H1 (cell line): Measurements from ENCODE around the gene PTPRC.

Experiments used
- ASH2L ChIP-seq: fragments of 200-600, 300-600 bp; sonication (generic); IDR thresholded peaks from one replicate; pipeline ENCODE4 v1.7.1; 2017; ENCODE audit warnings: low read length
- CHD2 ChIP-seq: IDR thresholded peaks from 2 replicates; pipeline ENCODE4 v1.6.1; 2012; ENCODE audit warnings: low read length, improper control_type of control experiment
- JUN ChIP-seq: IDR thresholded peaks from 2 replicates; pipeline ENCODE4 v1.6.1; 2011; ENCODE audit warnings: low read depth, mild to moderate bottlenecking, improper control_type of control experiment, low read length
- POLR2AphosphoS5 ChIP-seq: IDR thresholded peaks from 2 replicates; pipeline ENCODE4 v1.6.1; 2011; ENCODE audit warnings: low read depth, low read length
- TF ChIP-seq, protein P1 (sequence below), 3 experiments: IDR thresholded peaks; 1 replicate in 2 of 3; 2 replicates in 1 of 3; pipeline versions ENCODE4 v1.5.1 to v1.6.1; 2011; ENCODE audit warnings: low read length in 3 of 3, mild to moderate bottlenecking in 3 of 3, inconsistent platforms in 2 of 3, low read depth in 1 of 3, moderate library complexity in 1 of 3; ENCODE audit not compliant: insufficient read depth in 1 of 3; ENCODE audit errors: control extremely low read depth in 1 of 3
- TF ChIP-seq, protein P2 (sequence below): IDR thresholded peaks from 2 replicates; pipeline ENCODE4 v1.6.1; 2011; ENCODE audit warnings: low read length, improper control_type of control experiment

DNA sequence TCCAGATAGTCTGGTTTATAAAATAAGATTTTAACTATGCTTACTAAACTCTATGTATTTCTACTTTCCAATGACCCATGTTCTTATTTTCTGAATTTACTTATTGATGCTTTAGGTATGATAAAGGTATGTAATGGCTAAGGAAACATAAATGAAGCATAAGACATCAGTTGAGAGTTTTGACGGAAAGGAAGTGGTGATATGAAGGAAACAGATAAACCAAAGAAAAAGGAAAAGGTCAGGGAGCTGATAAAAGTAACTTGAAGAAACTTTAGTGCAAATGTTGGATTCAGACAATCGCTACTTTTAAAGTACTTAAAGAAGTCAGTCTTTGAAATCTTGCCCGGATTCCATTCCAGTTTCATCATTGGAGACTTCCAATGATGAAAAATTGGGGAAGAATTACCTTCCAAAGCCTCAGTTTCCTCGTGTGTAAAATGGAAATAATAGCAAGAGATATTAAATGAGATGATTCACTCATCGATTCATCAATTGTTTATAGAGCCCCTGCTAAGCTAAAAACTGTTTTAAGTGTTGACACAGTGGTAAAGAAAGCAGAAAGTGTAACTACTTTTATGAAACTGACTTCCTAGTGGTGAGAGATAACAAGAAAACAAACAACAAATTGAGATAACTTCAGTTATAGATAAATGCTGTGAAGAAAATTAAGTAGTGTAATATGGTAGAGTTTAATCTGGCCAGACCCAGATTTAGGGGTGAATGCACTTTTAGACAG lies 10.6 kb downstream of the PTPRC start:
- TF ChIP-seq, protein P1, sequence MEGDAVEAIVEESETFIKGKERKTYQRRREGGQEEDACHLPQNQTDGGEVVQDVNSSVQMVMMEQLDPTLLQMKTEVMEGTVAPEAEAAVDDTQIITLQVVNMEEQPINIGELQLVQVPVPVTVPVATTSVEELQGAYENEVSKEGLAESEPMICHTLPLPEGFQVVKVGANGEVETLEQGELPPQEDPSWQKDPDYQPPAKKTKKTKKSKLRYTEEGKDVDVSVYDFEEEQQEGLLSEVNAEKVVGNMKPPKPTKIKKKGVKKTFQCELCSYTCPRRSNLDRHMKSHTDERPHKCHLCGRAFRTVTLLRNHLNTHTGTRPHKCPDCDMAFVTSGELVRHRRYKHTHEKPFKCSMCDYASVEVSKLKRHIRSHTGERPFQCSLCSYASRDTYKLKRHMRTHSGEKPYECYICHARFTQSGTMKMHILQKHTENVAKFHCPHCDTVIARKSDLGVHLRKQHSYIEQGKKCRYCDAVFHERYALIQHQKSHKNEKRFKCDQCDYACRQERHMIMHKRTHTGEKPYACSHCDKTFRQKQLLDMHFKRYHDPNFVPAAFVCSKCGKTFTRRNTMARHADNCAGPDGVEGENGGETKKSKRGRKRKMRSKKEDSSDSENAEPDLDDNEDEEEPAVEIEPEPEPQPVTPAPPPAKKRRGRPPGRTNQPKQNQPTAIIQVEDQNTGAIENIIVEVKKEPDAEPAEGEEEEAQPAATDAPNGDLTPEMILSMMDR (IDR thresholded peaks at IDR 0.05; ENCODE audit: control extremely low read depth in 1 of 3, insufficient read depth in 1 of 3, low read depth in 1 of 3, low read length in 3 of 3): no peak
- TF ChIP-seq POLR2AphosphoS5 (no peak), CHD2 (no peak), ASH2L (no peak), JUN (no peak)
- TF ChIP-seq, protein P2, sequence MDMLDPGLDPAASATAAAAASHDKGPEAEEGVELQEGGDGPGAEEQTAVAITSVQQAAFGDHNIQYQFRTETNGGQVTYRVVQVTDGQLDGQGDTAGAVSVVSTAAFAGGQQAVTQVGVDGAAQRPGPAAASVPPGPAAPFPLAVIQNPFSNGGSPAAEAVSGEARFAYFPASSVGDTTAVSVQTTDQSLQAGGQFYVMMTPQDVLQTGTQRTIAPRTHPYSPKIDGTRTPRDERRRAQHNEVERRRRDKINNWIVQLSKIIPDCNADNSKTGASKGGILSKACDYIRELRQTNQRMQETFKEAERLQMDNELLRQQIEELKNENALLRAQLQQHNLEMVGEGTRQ: no peak
